HepG2 (cell line): ENCODE data around the gene FAM83E.

Experiments
- ATAD3A ChIP-seq: sonication (generic); formaldehyde crosslinking; IDR thresholded peaks from 2 replicates; pipeline ENCODE4 v1.4.0; 2020; ENCODE audit warnings: missing genetic modification reagents
- CCAR2 ChIP-seq: fragments of 200-400 bp; formaldehyde crosslinking; optimal IDR thresholded peaks from 2 replicates; pipeline ENCODE3; 2018; ENCODE audit warnings: low read depth, mild to moderate bottlenecking, low read length, moderate library complexity
- JUNB ChIP-seq: sonication (generic); formaldehyde crosslinking; IDR thresholded peaks from 2 replicates; pipeline ENCODE4 v1.8.0; 2022; ENCODE audit warnings: missing genetic modification reagents, mild to moderate bottlenecking, borderline replicate concordance
- ZNF329 ChIP-seq: sonication (generic); formaldehyde crosslinking; IDR thresholded peaks from 2 replicates; pipeline ENCODE4 v1.9.0; 2021; ENCODE audit warnings: low read depth, mild to moderate bottlenecking, missing genetic modification reagents
- TF ChIP-seq, protein P1 (sequence below): conservative IDR thresholded peaks from 2 replicates; pipeline ENCODE4 v1.6.1; 2018; ENCODE audit warnings: missing genetic modification reagents
- TF ChIP-seq, protein P2 (sequence below): IDR thresholded peaks from 2 replicates; pipeline ENCODE4 v1.6.1; 2012; ENCODE audit warnings: inconsistent platforms
- TF ChIP-seq, protein P3 (sequence below): sonication (generic); formaldehyde crosslinking; IDR thresholded peaks from 2 replicates; pipeline ENCODE4 v1.5.0; 2020; ENCODE audit warnings: mild to moderate bottlenecking, missing genetic modification reagents, moderate library complexity

DNA sequence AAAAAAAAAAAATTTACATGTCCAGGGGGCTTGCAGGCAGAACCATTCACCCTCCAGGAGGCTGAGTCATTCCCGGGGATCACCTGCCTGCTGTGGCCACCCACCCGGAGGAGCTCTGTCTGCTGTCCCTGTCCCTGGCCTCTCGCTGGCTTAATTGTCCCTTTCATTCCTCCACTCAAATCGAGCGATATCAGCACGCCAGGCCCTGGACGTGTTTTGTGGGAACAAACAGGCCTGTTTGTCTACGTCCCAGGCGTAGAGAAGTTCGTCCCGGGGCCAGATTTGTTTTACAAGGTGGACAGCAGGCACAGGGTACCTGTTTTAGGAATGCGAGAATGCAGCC lies 41.7 kb downstream of the FAM83E start:
- TF ChIP-seq, protein P1, sequence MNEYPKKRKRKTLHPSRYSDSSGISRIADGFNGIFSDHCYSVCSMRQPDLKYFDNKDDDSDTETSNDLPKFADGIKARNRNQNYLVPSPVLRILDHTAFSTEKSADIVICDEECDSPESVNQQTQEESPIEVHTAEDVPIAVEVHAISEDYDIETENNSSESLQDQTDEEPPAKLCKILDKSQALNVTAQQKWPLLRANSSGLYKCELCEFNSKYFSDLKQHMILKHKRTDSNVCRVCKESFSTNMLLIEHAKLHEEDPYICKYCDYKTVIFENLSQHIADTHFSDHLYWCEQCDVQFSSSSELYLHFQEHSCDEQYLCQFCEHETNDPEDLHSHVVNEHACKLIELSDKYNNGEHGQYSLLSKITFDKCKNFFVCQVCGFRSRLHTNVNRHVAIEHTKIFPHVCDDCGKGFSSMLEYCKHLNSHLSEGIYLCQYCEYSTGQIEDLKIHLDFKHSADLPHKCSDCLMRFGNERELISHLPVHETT (CRISPR knock-in tag), result no peak
- TF ChIP-seq JUNB (CRISPR knock-in tag) (no peak), ATAD3A (CRISPR knock-in tag) (no peak), CCAR2 (no peak), ZNF329 (CRISPR knock-in tag) (no peak)
- TF ChIP-seq, protein P2, sequence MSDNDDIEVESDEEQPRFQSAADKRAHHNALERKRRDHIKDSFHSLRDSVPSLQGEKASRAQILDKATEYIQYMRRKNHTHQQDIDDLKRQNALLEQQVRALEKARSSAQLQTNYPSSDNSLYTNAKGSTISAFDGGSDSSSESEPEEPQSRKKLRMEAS, result no peak
- TF ChIP-seq, protein P3, sequence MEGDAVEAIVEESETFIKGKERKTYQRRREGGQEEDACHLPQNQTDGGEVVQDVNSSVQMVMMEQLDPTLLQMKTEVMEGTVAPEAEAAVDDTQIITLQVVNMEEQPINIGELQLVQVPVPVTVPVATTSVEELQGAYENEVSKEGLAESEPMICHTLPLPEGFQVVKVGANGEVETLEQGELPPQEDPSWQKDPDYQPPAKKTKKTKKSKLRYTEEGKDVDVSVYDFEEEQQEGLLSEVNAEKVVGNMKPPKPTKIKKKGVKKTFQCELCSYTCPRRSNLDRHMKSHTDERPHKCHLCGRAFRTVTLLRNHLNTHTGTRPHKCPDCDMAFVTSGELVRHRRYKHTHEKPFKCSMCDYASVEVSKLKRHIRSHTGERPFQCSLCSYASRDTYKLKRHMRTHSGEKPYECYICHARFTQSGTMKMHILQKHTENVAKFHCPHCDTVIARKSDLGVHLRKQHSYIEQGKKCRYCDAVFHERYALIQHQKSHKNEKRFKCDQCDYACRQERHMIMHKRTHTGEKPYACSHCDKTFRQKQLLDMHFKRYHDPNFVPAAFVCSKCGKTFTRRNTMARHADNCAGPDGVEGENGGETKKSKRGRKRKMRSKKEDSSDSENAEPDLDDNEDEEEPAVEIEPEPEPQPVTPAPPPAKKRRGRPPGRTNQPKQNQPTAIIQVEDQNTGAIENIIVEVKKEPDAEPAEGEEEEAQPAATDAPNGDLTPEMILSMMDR (CRISPR knock-in tag), result no peak
